H9 (cell line): Measurements from ENCODE around the gene H2BK1. TPM values are rescaled to one million over a fixed set of nuclear protein-coding genes. Genes with fewer than 3 reads are reported as not detected.
A peak's percentile ranks its signal among the peaks of the same experiment; 100 is the strongest.

Experiments used
- DNase-seq: peaks from one replicate; pipeline ENCODE4 v3.0.0-alpha.2; 2017
- H2AFZ ChIP-seq: one replicate; pipeline ENCODE4 v1.6.1; 2013; ENCODE audit warnings: mild to moderate bottlenecking, low read length, control low read depth, moderate library complexity
- H2AK5ac ChIP-seq: 2 replicates; pipeline ENCODE4 v1.6.1; 2013; ENCODE audit warnings: low read length, control low read depth, mixed read lengths; ENCODE audit not compliant: insufficient read length
- H2BK120ac ChIP-seq: one replicate; pipeline ENCODE4 v1.6.1; 2013; ENCODE audit warnings: low read depth, mild to moderate bottlenecking, low read length, control low read depth, inconsistent platforms; ENCODE audit not compliant: poor library complexity, severe bottlenecking
- H2BK12ac ChIP-seq: 2 replicates; pipeline ENCODE4 v1.6.1; 2013; ENCODE audit warnings: low read length, control low read depth, mixed read lengths, low read depth; ENCODE audit not compliant: insufficient read length
- H2BK15ac ChIP-seq: 2 replicates; pipeline ENCODE4 v1.6.1; 2013; ENCODE audit warnings: low read depth, low read length, control low read depth
- H2BK20ac ChIP-seq: one replicate; pipeline ENCODE4 v1.6.1; 2013; ENCODE audit warnings: low read depth, mild to moderate bottlenecking, low read length, control low read depth, inconsistent platforms; ENCODE audit not compliant: poor library complexity, severe bottlenecking
- H2BK5ac ChIP-seq: 2 replicates; pipeline ENCODE4 v1.6.1; 2013; ENCODE audit warnings: low read length, control low read depth, mixed read lengths; ENCODE audit not compliant: insufficient read length
- H3K14ac ChIP-seq: 2 replicates; pipeline ENCODE4 v1.6.1; 2013; ENCODE audit warnings: low read length, control low read depth; ENCODE audit not compliant: insufficient read depth
- H3K18ac ChIP-seq: 2 replicates; pipeline ENCODE4 v1.6.1; 2013; ENCODE audit warnings: low read depth, mild to moderate bottlenecking, mixed read lengths, low read length, control low read depth; ENCODE audit not compliant: insufficient read length
- H3K23ac ChIP-seq: 2 replicates; pipeline ENCODE4 v1.6.1; 2013; ENCODE audit warnings: low read length, control low read depth, mixed read lengths, low read depth; ENCODE audit not compliant: insufficient read length
- H3K23me2 ChIP-seq: 2 replicates; pipeline ENCODE4 v1.6.1; 2013; ENCODE audit warnings: low read depth, mild to moderate bottlenecking, mixed read lengths, low read length, control low read depth; ENCODE audit not compliant: insufficient read length, poor library complexity, severe bottlenecking
- H3K27ac ChIP-seq: 2 replicates; pipeline ENCODE4 v1.5.1; 2013; ENCODE audit warnings: low read length, control low read depth, mixed read lengths, low read depth; ENCODE audit not compliant: insufficient read length
- H3K27me3 ChIP-seq: 2 replicates; pipeline ENCODE4 v1.6.1; 2013; ENCODE audit warnings: low read length, control low read depth, inconsistent platforms; ENCODE audit not compliant: insufficient read depth
- H3K4ac ChIP-seq: 2 replicates; pipeline ENCODE4 v1.6.1; 2013; ENCODE audit warnings: low read depth, mild to moderate bottlenecking, control low read depth, inconsistent platforms, low read length, moderate library complexity
- H3K4me1 ChIP-seq: 2 replicates; pipeline ENCODE4 v1.6.1; 2013; ENCODE audit warnings: low read length, control low read depth, inconsistent platforms; ENCODE audit not compliant: insufficient read depth
- H3K4me2 ChIP-seq: 2 replicates; pipeline ENCODE4 v1.6.1; 2013; ENCODE audit warnings: low read length, control low read depth, mixed read lengths; ENCODE audit not compliant: insufficient read length, insufficient read depth
- H3K56ac ChIP-seq: 2 replicates; pipeline ENCODE4 v1.6.1; 2013; ENCODE audit warnings: low read depth, mild to moderate bottlenecking, mixed read lengths, low read length, control low read depth; ENCODE audit not compliant: insufficient read length
- H3K79me1 ChIP-seq: 2 replicates; pipeline ENCODE4 v1.6.1; 2013; ENCODE audit warnings: low read depth, mild to moderate bottlenecking, moderate library complexity, low read length, control low read depth, inconsistent platforms; ENCODE audit not compliant: insufficient read depth, poor library complexity, severe bottlenecking
- H3K79me2 ChIP-seq: 2 replicates; pipeline ENCODE4 v1.6.1; 2013; ENCODE audit warnings: low read length, control low read depth, inconsistent platforms; ENCODE audit not compliant: insufficient read depth
- H3K9ac ChIP-seq: 2 replicates; pipeline ENCODE4 v1.6.1; 2013; ENCODE audit warnings: low read length, control low read depth, mixed read lengths; ENCODE audit not compliant: insufficient read length; ENCODE audit errors: extremely low read depth
- H3K9me3 ChIP-seq: one replicate; pipeline ENCODE4 v1.6.1; 2013; ENCODE audit warnings: low read depth, low read length, inconsistent platforms; ENCODE audit not compliant: control insufficient read depth
- H3T11ph ChIP-seq: one replicate; pipeline ENCODE4 v1.6.1; 2013; ENCODE audit warnings: mild to moderate bottlenecking, low read length, control low read depth, inconsistent platforms
- H4K20me1 ChIP-seq: one replicate; pipeline ENCODE4 v1.6.1; 2013; ENCODE audit not compliant: control insufficient read depth, insufficient read length, insufficient read depth
- H4K5ac ChIP-seq: 2 replicates; pipeline ENCODE4 v1.6.1; 2013; ENCODE audit warnings: low read depth, mild to moderate bottlenecking, mixed read lengths, low read length, control low read depth; ENCODE audit not compliant: insufficient read length
- H4K8ac ChIP-seq: replicated peaks from 2 replicates; pipeline ENCODE4 v1.6.1; 2013; ENCODE audit warnings: low read length, control low read depth, mixed read lengths, low read depth; ENCODE audit not compliant: insufficient read length
- H4K91ac ChIP-seq: 2 replicates; pipeline ENCODE4 v1.6.1; 2013; ENCODE audit warnings: low read depth, mild to moderate bottlenecking, moderate library complexity, mixed read lengths, low read length, control low read depth; ENCODE audit not compliant: insufficient read length
- H3K27ac Mint-ChIP-seq, 3 experiments: 2 replicates in 2 of 3; 3 replicates in 1 of 3; pipeline ENCODE4 v1.8.0; 2020 to 2021; ENCODE audit warnings: mixed read lengths in 3 of 3, mild to moderate bottlenecking in 1 of 3, moderate library complexity in 1 of 3
- H3K27me3 Mint-ChIP-seq: 2 replicates; pipeline ENCODE4 v1.8.0; 2021; ENCODE audit warnings: low read depth, mild to moderate bottlenecking, moderate library complexity, mixed read lengths
- H3K36me3 Mint-ChIP-seq, 3 experiments: 2 replicates in 2 of 3; 3 replicates in 1 of 3; pipeline ENCODE4 v1.8.0; 2020 to 2021; ENCODE audit warnings: low read depth in 3 of 3, mixed read lengths in 3 of 3; ENCODE audit not compliant: insufficient read depth in 1 of 3
- H3K4me1 Mint-ChIP-seq, 2 experiments: 2 replicates each; pipeline ENCODE4 v1.8.0; 2020; ENCODE audit warnings: mixed read lengths in 2 of 2
- H3K4me3 Mint-ChIP-seq, 2 experiments: 2 replicates in 1 of 2; 3 replicates in 1 of 2; pipeline ENCODE4 v1.8.0; 2020 to 2021; ENCODE audit warnings: mild to moderate bottlenecking in 2 of 2, mixed read lengths in 2 of 2, moderate library complexity in 1 of 2
- H3K9me3 Mint-ChIP-seq, 2 experiments: 2 replicates in 1 of 2; 3 replicates in 1 of 2; pipeline ENCODE4 v1.8.0; 2020; ENCODE audit warnings: mild to moderate bottlenecking in 2 of 2, mixed read lengths in 2 of 2, moderate library complexity in 1 of 2
- CTCF ChIP-seq: fragments of 200-600 bp; sonication (generic); conservative IDR thresholded peaks from 3 replicates; pipeline ENCODE4 v1.8.0; 2021; ENCODE audit warnings: antibody characterized with exemption, mild to moderate bottlenecking
- WGBS: extraction: QIAGEN DNeasy Blood & Tissue Kit; methylation state at CpG from one replicate; pipeline ENCODE4 v1.1.7; 2013; ENCODE audit warnings: missing lambda C conversion rate, low lambda C conversion rate, mixed read lengths; ENCODE audit not compliant: insufficient read length; ENCODE audit errors: extremely low coverage; 5-methylcytosine and 5-hydroxymethylcytosine counted together
- total RNA-seq: library from RNA; stranded (reverse); gene quantifications from 2 replicates; pipeline ENCODE4 v1.2.1, GENCODE V29; 2021

Gene H2BK1
- total RNA-seq, 1 experiment from 2014 or later, result not detected

- no peak within 1 kb of the TSS; the same call in 1 of the 2 replicates for H3K14ac ChIP-seq
- no peak within 1 kb of the TSS for H3T11ph ChIP-seq
- Mint-ChIP-seq H3K4me3 (no peak within 1 kb of the TSS), H3K36me3 (no peaks in the 10 kb centered on the region; a peak in 2 of 7 replicates), H3K27ac (peak within 1 kb of the TSS in 1 of 3 experiments; percentile 27; a peak in 1 of 7 replicates), H3K27me3 (peaks cover 43% of the 10 kb centered on the region), H3K9me3 (no peaks in the 10 kb centered on the region), H3K4me1 (no peaks in the 10 kb centered on the region)
- no peak within 1 kb of the TSS for H2AK5ac ChIP-seq
- no peak within 1 kb of the TSS for H3K18ac ChIP-seq
- H4K5ac ChIP-seq, result no peak within 1 kb of the TSS
- H3K9ac ChIP-seq, result no peak within 1 kb of the TSS
- no peak within 1 kb of the TSS for H4K91ac ChIP-seq
- no peak within 1 kb of the TSS for H2BK5ac ChIP-seq
- no peak within 1 kb of the TSS for H2BK12ac ChIP-seq
- no peak within 1 kb of the TSS for H2BK120ac ChIP-seq
- H3K4me1 ChIP-seq, result no peaks in the 10 kb centered on the region
- H3K4ac ChIP-seq, result no peak within 1 kb of the TSS
- no peaks in the 10 kb centered on the region for H3K9me3 ChIP-seq
- no CpG with 5 or more reads among the region's 22 CpGs for WGBS
- no peaks in the 10 kb centered on the region for H4K20me1 ChIP-seq
- no peaks in the 10 kb centered on the region for H3K23me2 ChIP-seq
- no peak within 1 kb of the TSS for H2BK15ac ChIP-seq
- no peak within 1 kb of the TSS for H3K4me2 ChIP-seq
- H3K79me2 ChIP-seq, result no peaks in the 10 kb centered on the region
- H3K79me1 ChIP-seq, result no peaks in the 10 kb centered on the region
- no peak within 1 kb of the TSS for H3K23ac ChIP-seq
- no peak for DNase-seq
- no peaks in the 10 kb centered on the region for H3K27me3 ChIP-seq
- H4K8ac ChIP-seq, result no peak within 1 kb of the TSS
- H2BK20ac ChIP-seq, result no peak within 1 kb of the TSS
- no peak within 1 kb of the TSS for H2AFZ ChIP-seq
- no peak within 1 kb of the TSS for H3K56ac ChIP-seq
- no peak within 1 kb of the TSS for H3K27ac ChIP-seq
- no peak for TF ChIP-seq CTCF
These were observed 23.5 kb downstream of the H2BK1 start, which contains the start of gene ASB10 for GRCh38 chr7:151186640-151187408. Gene ASB10, minus strand, starts transcription at chr7:151187250. Its CDS starts 120 bp downstream, at chr7:151187130.
